HG03565 (cell line): ENCODE measurements around the gene MTERF4.

Experiments used
- ATAC-seq: cut with Tn5 transposase; IDR thresholded peaks from one replicate; pipeline ENCODE4 v1.9.1; 2021; ENCODE audit warnings: mild to moderate bottlenecking, moderate library complexity; ENCODE audit not compliant: unreplicated experiment

Gene MTERF4

GRCh38 chr2:241070811-241071676, 31.0 kb downstream of the MTERF4 start:
- ATAC-seq, result no peak

GRCh38 chr2:241070361-241070760, 31.7 kb downstream of the MTERF4 start:
- ATAC-seq, result no peak

DNA sequence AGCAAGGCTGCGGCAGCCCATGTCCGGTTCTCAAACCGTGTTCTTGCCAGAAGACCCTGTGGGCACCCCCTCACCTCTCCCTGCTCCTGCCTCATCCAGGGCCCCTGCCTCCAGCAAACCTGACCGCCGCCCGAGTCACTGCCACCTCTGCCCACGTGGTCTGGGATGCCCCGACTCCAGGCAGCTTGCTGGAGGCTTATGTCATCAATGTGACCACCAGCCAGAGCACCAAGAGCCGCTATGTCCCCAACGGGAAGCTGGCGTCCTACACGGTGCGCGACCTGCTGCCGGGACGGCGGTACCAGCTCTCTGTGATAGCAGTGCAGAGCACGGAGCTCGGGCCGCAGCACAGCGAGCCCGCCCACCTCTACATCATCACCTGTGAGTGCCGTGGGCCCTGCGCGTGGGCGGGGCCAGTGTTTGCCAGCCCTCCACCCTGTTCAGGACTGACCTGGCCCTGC, 32.2 kb downstream of the MTERF4 start:
- ATAC-seq, result no peak

DNA sequence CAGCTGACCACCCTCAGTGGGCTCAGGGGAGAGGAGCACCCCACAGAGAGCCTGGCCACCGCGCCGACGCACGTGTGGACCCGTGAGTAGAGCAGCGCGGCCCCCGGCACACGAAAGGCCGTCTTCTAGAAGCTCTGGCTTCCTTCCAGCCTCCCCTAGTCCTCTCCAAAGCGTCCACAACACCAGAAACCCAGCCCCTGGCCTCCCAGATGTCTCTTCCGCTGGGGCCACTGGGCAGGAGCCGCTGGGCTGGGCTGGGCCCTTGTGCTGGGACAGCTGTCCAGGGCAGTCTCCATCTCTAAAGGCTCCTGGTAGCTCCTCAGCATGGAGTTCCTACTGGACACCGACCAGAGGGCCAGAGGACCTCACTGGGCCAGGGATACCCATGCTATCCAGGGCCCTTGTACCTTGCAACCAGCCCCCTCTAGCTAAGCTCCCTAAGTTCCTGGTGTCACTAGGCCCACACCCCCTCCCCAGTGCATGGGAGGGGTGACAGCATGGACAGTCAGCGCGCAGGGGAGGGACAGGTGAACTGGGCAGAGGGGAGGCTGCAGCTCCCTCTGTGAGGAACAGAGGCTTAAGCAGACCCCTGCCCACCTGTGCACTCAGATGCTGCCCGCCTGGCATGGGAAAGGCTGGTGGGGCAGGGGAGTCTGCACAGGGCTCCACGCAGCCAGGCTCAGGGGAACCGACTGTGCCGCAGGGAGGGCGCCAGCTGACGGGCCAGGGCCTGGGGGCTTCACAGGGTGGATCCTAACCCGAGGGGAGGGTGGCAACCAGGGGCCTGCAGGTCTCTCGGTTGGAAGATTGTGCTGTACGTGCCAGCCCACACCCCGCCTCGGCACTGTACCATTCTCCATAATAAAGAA, 32.9 kb downstream of the MTERF4 start:
- ATAC-seq, result no peak

GRCh38 chr2:241068136-241068941, 33.7 kb downstream of the MTERF4 start:
- no peak for ATAC-seq

DNA sequence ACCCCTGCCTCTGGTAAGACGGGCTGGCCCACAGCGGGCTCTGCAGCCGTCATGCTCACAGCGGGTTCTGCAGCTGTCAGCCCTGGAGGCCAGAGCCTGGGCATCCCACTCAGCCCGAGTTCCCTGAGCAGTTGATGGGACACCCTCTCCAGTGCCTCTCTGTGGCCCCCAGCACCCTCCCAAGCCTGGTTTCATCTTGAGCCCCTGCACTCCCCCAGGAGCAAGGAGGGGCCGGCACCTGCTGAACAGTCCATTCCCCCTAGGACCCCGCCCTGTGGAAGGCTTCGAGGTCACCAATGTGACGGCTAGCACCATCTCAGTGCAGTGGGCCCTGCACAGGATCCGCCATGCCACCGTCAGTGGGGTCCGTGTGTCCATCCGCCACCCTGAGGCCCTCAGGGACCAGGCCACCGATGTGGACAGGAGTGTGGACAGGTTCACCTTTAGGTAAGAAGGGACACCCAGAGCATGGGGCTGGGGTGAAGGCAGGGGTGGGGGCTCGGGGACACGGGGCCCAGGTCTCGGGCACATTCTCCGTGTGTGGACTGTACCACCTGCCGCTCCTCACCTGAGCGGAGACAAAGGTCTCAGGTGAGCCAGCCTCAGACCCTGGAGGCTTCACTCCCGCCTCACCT, 34.5 kb downstream of the MTERF4 start:
- no peak for ATAC-seq

GRCh38 chr2:241066893-241067341, 35.2 kb downstream of the MTERF4 start:
- no peak for ATAC-seq

DNA sequence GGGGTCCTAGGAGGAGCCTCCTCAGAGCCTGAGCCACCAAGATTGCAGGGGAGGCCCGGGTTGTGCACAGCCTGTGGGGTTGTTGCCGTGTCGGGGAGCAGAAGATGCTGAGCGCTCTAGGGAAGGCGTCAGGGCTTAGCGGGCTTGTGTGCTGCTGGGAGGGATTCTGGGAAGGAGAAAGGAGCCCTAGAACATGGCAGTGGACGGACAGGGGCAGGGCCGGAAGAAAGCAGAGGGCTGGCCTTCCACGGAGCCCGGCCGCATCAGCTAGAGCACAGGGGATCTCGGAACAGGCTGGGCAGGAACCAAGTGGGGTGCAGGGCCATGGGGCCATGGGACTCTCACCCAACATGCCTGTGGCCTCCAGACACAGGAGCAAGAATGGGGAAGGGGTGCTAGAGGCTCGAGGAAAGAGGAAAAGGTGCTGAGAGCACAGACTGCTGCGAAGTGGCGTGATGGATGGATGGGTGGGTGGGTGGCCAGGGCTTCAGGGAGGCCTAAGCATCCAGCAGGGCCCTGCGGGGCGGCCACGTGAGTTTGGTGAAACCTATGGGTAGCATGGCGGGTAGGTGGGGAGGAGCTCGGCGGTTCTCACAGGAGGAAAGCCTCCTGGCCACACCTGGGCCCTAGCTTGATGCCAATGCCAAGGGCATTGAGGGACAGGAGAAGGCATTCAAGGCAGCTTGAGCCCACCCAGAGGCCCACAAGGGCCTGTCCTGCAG, 35.8 kb downstream of the MTERF4 start:
- no peak for ATAC-seq

GRCh38 chr2:241065355-241065803, 36.7 kb downstream of the MTERF4 start:
- ATAC-seq, result no peak

GRCh38 chr2:241064802-241065354, 37.2 kb downstream of the MTERF4 start:
- no peak for ATAC-seq

DNA sequence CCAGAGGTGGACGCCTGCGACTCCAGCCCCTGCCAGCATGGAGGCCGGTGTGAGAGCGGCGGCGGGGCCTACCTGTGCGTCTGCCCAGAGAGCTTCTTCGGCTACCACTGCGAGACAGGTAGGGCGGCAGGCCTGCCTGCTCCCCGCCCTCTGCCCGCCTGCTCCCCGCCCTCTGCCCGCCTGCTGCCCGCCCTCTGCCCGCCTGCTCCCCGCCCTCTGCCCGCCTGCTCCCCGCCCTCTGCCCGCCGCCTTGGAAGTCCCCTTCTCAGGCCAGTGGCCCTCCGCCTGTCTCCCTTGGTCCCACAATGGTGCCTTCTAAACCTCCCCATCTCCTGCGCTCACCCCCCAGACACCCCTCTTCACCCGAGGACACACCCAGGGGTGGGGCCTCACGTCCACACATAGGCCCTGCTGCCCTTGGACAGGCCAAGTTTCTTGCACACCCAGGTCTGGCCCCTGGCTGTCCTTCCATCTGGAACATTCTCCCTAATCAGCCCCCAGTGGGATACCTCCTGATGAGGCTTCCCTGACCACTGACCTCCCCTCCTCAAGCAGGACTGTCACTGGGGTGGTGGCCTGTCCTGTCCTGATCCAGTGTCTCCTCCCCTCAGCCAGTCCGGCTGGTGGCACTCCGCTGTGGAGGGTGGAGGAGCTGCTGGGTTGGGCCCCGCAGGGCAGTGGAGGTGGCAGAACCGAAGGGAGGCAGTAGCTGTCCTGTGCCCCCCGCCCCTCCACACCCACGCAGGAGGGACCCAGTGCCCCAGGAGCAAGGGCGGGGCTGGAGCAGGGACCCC, 37.9 kb downstream of the MTERF4 start:
- no peak for ATAC-seq

- no peak for ATAC-seq
These were observed 38.5 kb downstream of the MTERF4 start for GRCh38 chr2:241063587-241063986.

DNA sequence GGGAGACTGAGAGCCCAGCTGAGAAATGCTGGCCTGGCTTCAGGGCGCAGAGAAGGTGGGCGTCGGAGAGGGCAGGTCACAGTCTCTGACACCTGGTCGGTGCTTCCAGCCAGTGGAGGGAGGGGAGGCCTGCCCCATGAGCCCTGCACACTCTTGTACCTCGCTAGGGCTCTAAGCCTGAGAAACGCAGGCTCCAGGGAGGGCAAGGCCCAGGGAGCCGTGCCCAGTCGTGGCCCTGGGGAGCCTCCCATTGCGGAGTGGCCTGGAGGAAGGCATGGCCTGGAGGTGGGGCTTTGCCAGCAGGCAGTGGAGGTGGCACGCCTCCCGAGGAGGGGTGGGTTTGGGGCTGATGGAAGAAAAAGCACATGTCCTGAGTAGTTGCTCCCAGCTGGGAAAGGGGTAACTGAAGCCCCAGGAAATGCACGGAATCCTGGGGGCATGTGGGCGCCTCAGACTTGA, 39.0 kb downstream of the MTERF4 start:
- no peak for ATAC-seq

DNA sequence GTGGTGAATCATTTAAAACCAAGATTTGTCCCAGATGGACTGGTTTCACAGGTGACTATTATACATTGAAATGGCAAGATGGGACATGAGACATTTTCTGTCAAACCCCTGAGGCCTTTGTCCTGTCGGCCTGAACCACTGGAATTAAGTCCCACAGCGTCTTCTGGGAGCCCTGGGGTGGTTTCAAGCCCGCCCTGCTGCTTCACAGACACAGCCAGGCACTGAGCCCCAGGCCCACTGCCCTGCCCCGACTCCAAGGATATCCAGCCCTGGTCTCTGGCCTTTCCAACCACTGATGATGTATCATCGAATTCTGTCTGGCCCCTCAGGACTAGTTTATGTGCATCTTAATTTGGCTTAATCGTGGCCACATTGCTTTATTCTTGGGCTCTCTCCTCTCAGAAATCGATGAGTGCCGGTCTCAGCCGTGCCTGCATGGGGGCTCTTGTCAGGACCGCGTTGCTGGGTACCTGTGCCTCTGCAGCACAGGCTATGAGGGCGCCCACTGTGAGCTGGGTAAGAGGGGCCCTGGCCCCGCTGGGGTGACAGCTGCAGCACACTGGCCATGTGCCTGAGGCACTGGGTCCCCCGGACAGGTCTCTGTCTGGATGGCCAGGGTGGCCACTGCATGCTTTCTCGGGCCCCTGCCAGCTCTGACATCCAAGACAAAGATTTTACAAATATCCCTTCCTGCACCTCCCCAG, 39.5 kb downstream of the MTERF4 start:
- ATAC-seq, result no peak

- ATAC-seq, result no peak
These were observed 40.8 kb downstream of the MTERF4 start for GRCh38 chr2:241061275-241061674.

GRCh38 chr2:241053576-241054251, 48.4 kb downstream of the MTERF4 start:
- ATAC-seq, result no peak

- no peak for ATAC-seq
These were observed 49.3 kb downstream of the MTERF4 start for GRCh38 chr2:241052677-241053360.
